ENCODE data around the gene TBC1D22B.
A peak's percentile ranks its signal among the peaks of the same experiment; 100 is the strongest.
"Not testable (repeated sequence)": the region's sequence is repeated elsewhere in the genome, so short reads cannot be mapped to it uniquely, and the experiment has no call there.

The TBC1D22B gene

GRCh38 chr6:37319156-37319555 lies 61.6 kb downstream of the TBC1D22B start:
- H3K27me3 ChIP-seq (ENCODE audit: control insufficient read depth, insufficient read depth, low read length) = no peaks in the 10 kb centered on the region
- no peak overlapping the region for H3K9ac ChIP-seq (ENCODE audit: low read depth, low read length)
- H3K4me2 ChIP-seq (ENCODE audit: low read length) = no peak overlapping the region
- no peaks in the 10 kb centered on the region for H3K9me3 ChIP-seq (replicated peaks; ENCODE audit: low read length)
- H3K4me1 ChIP-seq (ENCODE audit: control insufficient read depth, insufficient read depth, low read length) = peaks cover 19% of the 10 kb centered on the region
- no peak overlapping the region for H3K4me3 ChIP-seq (ENCODE audit: low read length)
- H3K36me3 ChIP-seq (ENCODE audit: insufficient read depth, low read length) = peaks cover 47% of the 10 kb centered on the region

GRCh38 chr6:37319856-37320480 lies 62.4 kb downstream of the TBC1D22B start:
- H3K4me1 ChIP-seq (ENCODE audit: control insufficient read depth, insufficient read depth, low read length) = peaks cover 27% of the 10 kb centered on the region
- H3K4me3 ChIP-seq (ENCODE audit: low read length) = no peak overlapping the region
- H3K4me2 ChIP-seq (ENCODE audit: low read length) = no peak overlapping the region
- no peak overlapping the region for H3K9ac ChIP-seq (ENCODE audit: low read depth, low read length)
- peaks cover 42% of the 10 kb centered on the region for H3K36me3 ChIP-seq (ENCODE audit: insufficient read depth, low read length)
- H3K27me3 ChIP-seq (ENCODE audit: control insufficient read depth, insufficient read depth, low read length) = no peaks in the 10 kb centered on the region
- H3K9me3 ChIP-seq (replicated peaks; ENCODE audit: low read length) = no peaks in the 10 kb centered on the region

DNA sequence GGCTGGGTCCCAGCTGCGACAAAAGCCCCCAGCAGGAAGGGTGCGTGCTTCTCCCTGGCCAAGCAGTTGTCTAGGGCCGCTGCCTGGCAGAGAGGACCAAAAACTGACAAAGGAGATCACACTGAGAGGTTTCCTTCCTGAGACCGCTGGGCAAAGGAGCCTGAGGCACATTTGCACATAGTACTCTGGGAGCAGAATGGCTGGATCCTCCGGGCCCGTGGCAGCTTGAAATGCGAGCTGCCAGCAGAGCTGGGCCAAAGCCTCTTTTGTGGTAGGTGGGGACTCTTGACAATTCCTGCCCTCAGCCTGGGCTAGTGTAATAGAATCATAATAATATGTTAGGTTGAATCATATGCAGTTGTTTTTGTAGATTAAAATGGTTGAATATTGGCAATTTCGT lies 63.1 kb downstream of the TBC1D22B start:
- H3K4me2 ChIP-seq (ENCODE audit: low read length) = no peak overlapping the region
- no peak overlapping the region for H3K9ac ChIP-seq (ENCODE audit: low read depth, low read length)
- H3K9me3 ChIP-seq (replicated peaks; ENCODE audit: low read length) = no peaks in the 10 kb centered on the region
- H3K4me1 ChIP-seq (ENCODE audit: control insufficient read depth, insufficient read depth, low read length) = peaks cover 27% of the 10 kb centered on the region
- no peaks in the 10 kb centered on the region for H3K27me3 ChIP-seq (ENCODE audit: control insufficient read depth, insufficient read depth, low read length)
- peaks cover 39% of the 10 kb centered on the region for H3K36me3 ChIP-seq (ENCODE audit: insufficient read depth, low read length)
- H3K4me3 ChIP-seq (ENCODE audit: low read length) = no peak overlapping the region

DNA sequence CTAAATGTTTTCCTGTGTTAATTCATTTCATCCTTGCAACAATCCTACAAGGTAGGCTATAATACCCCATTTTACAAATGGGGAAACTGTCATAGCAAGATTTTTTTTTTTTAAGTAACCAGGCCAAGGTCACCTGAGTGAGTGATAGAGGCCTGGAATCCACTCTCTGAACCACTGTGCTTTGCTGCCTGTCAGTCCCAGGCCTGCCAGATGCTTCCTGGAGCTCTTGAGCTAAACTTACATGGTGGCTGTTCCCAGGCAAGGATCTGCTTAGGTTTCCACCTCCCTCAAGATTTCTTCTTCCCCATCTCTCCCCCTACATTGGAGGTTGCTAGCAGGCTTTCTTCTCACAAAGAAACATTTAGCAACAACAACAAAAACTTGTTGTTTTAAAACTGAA lies 63.5 kb downstream of the TBC1D22B start:
- peaks cover 35% of the 10 kb centered on the region for H3K36me3 ChIP-seq (ENCODE audit: insufficient read depth, low read length)
- H3K9ac ChIP-seq (ENCODE audit: low read depth, low read length) = no peak overlapping the region
- H3K4me2 ChIP-seq (ENCODE audit: low read length) = no peak overlapping the region
- no peak overlapping the region for H3K4me3 ChIP-seq (ENCODE audit: low read length)
- no peaks in the 10 kb centered on the region for H3K27me3 ChIP-seq (ENCODE audit: control insufficient read depth, insufficient read depth, low read length)
- peaks cover 27% of the 10 kb centered on the region for H3K4me1 ChIP-seq (ENCODE audit: control insufficient read depth, insufficient read depth, low read length)
- no peaks in the 10 kb centered on the region for H3K9me3 ChIP-seq (replicated peaks; ENCODE audit: low read length)

DNA sequence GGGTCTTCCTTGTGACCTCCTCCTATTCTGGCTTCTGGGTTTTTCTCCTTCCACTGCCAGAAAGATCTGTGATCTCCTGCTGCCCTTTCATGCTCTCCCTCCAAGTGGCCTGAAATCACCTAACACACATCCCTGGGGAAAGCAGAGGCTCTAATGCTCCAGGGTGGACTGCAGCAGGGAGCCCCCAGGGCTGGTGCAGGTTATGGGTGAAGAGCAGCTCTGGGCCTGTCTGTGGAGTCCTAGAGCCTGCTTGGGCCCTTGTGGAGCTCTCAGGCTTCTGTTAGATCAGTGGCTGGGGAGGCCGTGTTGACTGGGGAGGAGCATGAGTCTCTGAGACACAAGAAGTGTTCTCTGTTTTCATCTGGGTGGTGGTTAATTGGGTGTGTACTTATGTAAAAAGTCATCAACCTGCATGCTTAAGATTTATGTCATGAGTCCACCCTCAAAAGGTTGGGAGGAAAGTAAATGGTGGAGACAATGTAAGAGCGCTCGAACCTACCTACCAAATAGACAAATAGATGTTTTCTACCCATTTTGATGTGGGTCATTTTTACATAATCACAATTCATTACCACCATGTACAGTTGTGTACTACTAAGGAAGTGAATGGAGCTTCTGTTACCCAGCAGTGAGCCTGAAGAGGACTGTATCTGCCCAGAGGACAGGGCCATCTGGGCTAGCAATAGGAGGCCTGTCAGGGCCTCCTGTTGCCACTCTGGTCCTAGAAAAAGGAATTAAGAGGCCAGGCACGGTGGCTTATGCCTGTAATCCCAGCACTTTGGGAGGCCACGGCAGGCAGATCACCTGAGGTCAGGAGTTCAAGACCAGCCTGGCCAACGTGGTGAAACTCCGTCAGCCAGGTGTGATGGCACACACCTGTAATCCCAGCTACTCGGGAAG lies 64.2 kb downstream of the TBC1D22B start:
- peaks cover 30% of the 10 kb centered on the region for H3K36me3 ChIP-seq (ENCODE audit: insufficient read depth, low read length)
- no peak overlapping the region for H3K4me3 ChIP-seq (ENCODE audit: low read length)

GRCh38 chr6:37323580-37323979 lies 66.0 kb downstream of the TBC1D22B start:
- H3K36me3 ChIP-seq (ENCODE audit: insufficient read depth, low read length) = peaks cover 22% of the 10 kb centered on the region
- no peak overlapping the region for H3K9ac ChIP-seq (ENCODE audit: low read depth, low read length)
- H3K4me2 ChIP-seq (ENCODE audit: low read length) = peak overlapping the region; percentile 12
- peaks cover 27% of the 10 kb centered on the region for H3K4me1 ChIP-seq (ENCODE audit: control insufficient read depth, insufficient read depth, low read length)
- no peaks in the 10 kb centered on the region for H3K27me3 ChIP-seq (ENCODE audit: control insufficient read depth, insufficient read depth, low read length)
- no peaks in the 10 kb centered on the region for H3K9me3 ChIP-seq (replicated peaks; ENCODE audit: low read length)
- no peak overlapping the region for H3K4me3 ChIP-seq (ENCODE audit: low read length)

More for the DNA sequence above, 64.2 kb downstream of the TBC1D22B start:
- Histone ChIP-seq H3K9ac (ENCODE audit: low read depth, low read length) (no peak overlapping the region), H3K9me3 (replicated peaks; ENCODE audit: low read length) (no peaks in the 10 kb centered on the region), H3K27me3 (ENCODE audit: control insufficient read depth, insufficient read depth, low read length) (no peaks in the 10 kb centered on the region), H3K4me1 (ENCODE audit: control insufficient read depth, insufficient read depth, low read length) (peaks cover 27% of the 10 kb centered on the region), H3K4me2 (ENCODE audit: low read length) (no peak overlapping the region)

- Histone ChIP-seq H3K4me1 (ENCODE audit: control insufficient read depth, insufficient read depth, low read length) (peaks cover 27% of the 10 kb centered on the region), H3K4me2 (ENCODE audit: low read length) (peak overlapping the region; percentile 12), H3K9ac (ENCODE audit: low read depth, low read length) (no peak overlapping the region), H3K36me3 (ENCODE audit: insufficient read depth, low read length) (peaks cover 14% of the 10 kb centered on the region), H3K27me3 (ENCODE audit: control insufficient read depth, insufficient read depth, low read length) (no peaks in the 10 kb centered on the region), H3K4me3 (ENCODE audit: low read length) (no peak overlapping the region), H3K9me3 (replicated peaks; ENCODE audit: low read length) (no peaks in the 10 kb centered on the region)
Observed at GRCh38 chr6:37324131-37325033, 66.8 kb downstream of the TBC1D22B start.

- peaks cover 15% of the 10 kb centered on the region for H3K36me3 ChIP-seq (ENCODE audit: insufficient read depth, low read length)
- H3K4me1 ChIP-seq (ENCODE audit: control insufficient read depth, insufficient read depth, low read length); H3K27me3 ChIP-seq (ENCODE audit: control insufficient read depth, insufficient read depth, low read length): not testable (repeated sequence)
Observed at GRCh38 chr6:37330345-37330744, 72.8 kb downstream of the TBC1D22B start.

DNA sequence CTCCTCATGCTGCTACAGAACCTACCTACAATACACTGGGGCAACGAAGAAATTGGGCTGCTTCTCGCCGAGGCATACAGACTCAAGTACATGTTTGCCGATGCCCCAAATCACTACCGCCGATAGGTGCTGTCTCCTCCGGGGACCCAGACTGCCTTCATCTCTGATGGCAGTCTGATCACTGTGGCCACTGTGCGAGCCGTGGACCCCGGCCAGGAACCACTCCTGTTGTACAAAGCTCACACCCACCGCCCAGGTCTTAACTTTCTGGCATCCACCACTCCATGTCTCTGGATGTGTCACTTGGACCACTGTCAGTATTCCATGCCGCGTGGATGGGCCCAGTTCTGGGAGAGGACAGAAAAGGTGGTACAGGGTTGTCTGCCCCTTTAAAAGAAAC lies 73.5 kb downstream of the TBC1D22B start:
- Histone ChIP-seq H3K4me3 (ENCODE audit: low read length) (no peak overlapping the region), H3K4me1 (ENCODE audit: control insufficient read depth, insufficient read depth, low read length) (no peaks in the 10 kb centered on the region), H3K4me2 (ENCODE audit: low read length) (no peak overlapping the region), H3K27me3 (ENCODE audit: control insufficient read depth, insufficient read depth, low read length) (no peaks in the 10 kb centered on the region), H3K9me3 (replicated peaks; ENCODE audit: low read length) (no peaks in the 10 kb centered on the region), H3K9ac (ENCODE audit: low read depth, low read length) (no peak overlapping the region), H3K36me3 (ENCODE audit: insufficient read depth, low read length) (peaks cover 15% of the 10 kb centered on the region)

More at GRCh38 chr6:37330345-37330744, 72.8 kb downstream of the TBC1D22B start:
- H3K9ac ChIP-seq (ENCODE audit: low read depth, low read length); H3K4me3 ChIP-seq (ENCODE audit: low read length); H3K4me2 ChIP-seq (ENCODE audit: low read length); H3K9me3 ChIP-seq (replicated peaks; ENCODE audit: low read length): not testable (repeated sequence)

- Histone ChIP-seq H3K4me1 (ENCODE audit: control insufficient read depth, insufficient read depth, low read length) (no peaks in the 10 kb centered on the region), H3K9me3 (replicated peaks; ENCODE audit: low read length) (no peaks in the 10 kb centered on the region), H3K9ac (ENCODE audit: low read depth, low read length) (no peak overlapping the region), H3K4me2 (ENCODE audit: low read length) (no peak overlapping the region), H3K36me3 (ENCODE audit: insufficient read depth, low read length) (peaks cover 15% of the 10 kb centered on the region), H3K4me3 (ENCODE audit: low read length) (no peak overlapping the region), H3K27me3 (ENCODE audit: control insufficient read depth, insufficient read depth, low read length) (no peaks in the 10 kb centered on the region)
Observed at GRCh38 chr6:37332894-37333293, 75.3 kb downstream of the TBC1D22B start.

GRCh38 chr6:37334047-37334446 lies 76.5 kb downstream of the TBC1D22B start:
- H3K4me3 ChIP-seq (ENCODE audit: low read length) = no peak overlapping the region
- H3K36me3 ChIP-seq (ENCODE audit: insufficient read depth, low read length) = peaks cover 15% of the 10 kb centered on the region
- H3K9ac ChIP-seq (ENCODE audit: low read depth, low read length) = no peak overlapping the region
- no peaks in the 10 kb centered on the region for H3K4me1 ChIP-seq (ENCODE audit: control insufficient read depth, insufficient read depth, low read length)
- no peak overlapping the region for H3K4me2 ChIP-seq (ENCODE audit: low read length)
- H3K27me3 ChIP-seq (ENCODE audit: control insufficient read depth, insufficient read depth, low read length) = no peaks in the 10 kb centered on the region
- H3K9me3 ChIP-seq (replicated peaks; ENCODE audit: low read length) = no peaks in the 10 kb centered on the region

Measured in skeletal muscle satellite cell (primary cell).